ENCODE data around the gene PSME3.
A peak's percentile ranks its signal among the peaks of the same experiment; 100 is the strongest.

Gene PSME3

GRCh38 chr17:42832934-42833766 is at the start of gene PSME3:
PSME3 (plus strand) TSS chr17:42833397; CDS start chr17:42833632, 235 bp downstream.
- Histone ChIP-seq H3K27me3 (ENCODE audit: control insufficient read depth, insufficient read depth, low read length) (no peaks in the 10 kb centered on the region), H3K4me3 (ENCODE audit: low read depth, low read length) (peak within 1 kb of the TSS; percentile 73), H3K36me3 (ENCODE audit: control insufficient read depth, insufficient read depth, low read length) (no peaks in the 10 kb centered on the region), H2AFZ (peak within 1 kb of the TSS; percentile 96), H3K9ac (peak within 1 kb of the TSS; percentile 40), H3K27ac (peak within 1 kb of the TSS; percentile 71), H3K79me2 (peaks cover 8% of the 10 kb centered on the region), H3K9me3 (ENCODE audit: control insufficient read depth, low read length) (no peaks in the 10 kb centered on the region), H3K4me2 (ENCODE audit: low read length) (peak within 1 kb of the TSS; percentile 74), H3K4me1 (peaks cover 4% of the 10 kb centered on the region)
- TF ChIP-seq CTCF (IDR thresholded peaks at IDR 0.05): no peak

- Histone ChIP-seq H3K9ac (no peak overlapping the region), H3K27ac (no peak overlapping the region), H3K79me2 (no peaks in the 10 kb centered on the region), H3K4me2 (ENCODE audit: low read length) (no peak overlapping the region), H3K27me3 (ENCODE audit: control insufficient read depth, insufficient read depth, low read length) (peaks cover 7% of the 10 kb centered on the region), H2AFZ (no peak overlapping the region), H3K4me1 (no peaks in the 10 kb centered on the region), H3K4me3 (ENCODE audit: low read depth, low read length) (no peak overlapping the region), H3K9me3 (ENCODE audit: control insufficient read depth, low read length) (no peaks in the 10 kb centered on the region), H3K36me3 (ENCODE audit: control insufficient read depth, insufficient read depth, low read length) (no peaks in the 10 kb centered on the region)
- TF ChIP-seq CTCF (IDR thresholded peaks at IDR 0.05): no peak
These were observed 49.4 kb upstream of the PSME3 start for GRCh38 chr17:42783791-42784138.

- Histone ChIP-seq H3K27ac (no peak overlapping the region), H3K9ac (no peak overlapping the region), H3K27me3 (ENCODE audit: control insufficient read depth, insufficient read depth, low read length) (peaks cover 7% of the 10 kb centered on the region), H3K79me2 (no peaks in the 10 kb centered on the region), H3K36me3 (ENCODE audit: control insufficient read depth, insufficient read depth, low read length) (no peaks in the 10 kb centered on the region), H3K4me3 (ENCODE audit: low read depth, low read length) (no peak overlapping the region), H2AFZ (peak overlapping the region; percentile 5), H3K4me2 (ENCODE audit: low read length) (no peak overlapping the region), H3K4me1 (no peaks in the 10 kb centered on the region), H3K9me3 (ENCODE audit: control insufficient read depth, low read length) (no peaks in the 10 kb centered on the region)
- no peak for TF ChIP-seq CTCF (IDR thresholded peaks at IDR 0.05)
These were observed 48.8 kb upstream of the PSME3 start for GRCh38 chr17:42784409-42784808.

GRCh38 chr17:42784811-42785592 is 48.2 kb upstream of the PSME3 start:
- H3K4me1 ChIP-seq: no peaks in the 10 kb centered on the region
- H3K9me3 ChIP-seq (ENCODE audit: control insufficient read depth, low read length): no peaks in the 10 kb centered on the region
- no peak overlapping the region for H3K27ac ChIP-seq
- no peaks in the 10 kb centered on the region for H3K79me2 ChIP-seq
- no peak overlapping the region for H3K4me2 ChIP-seq (ENCODE audit: low read length)
- no peaks in the 10 kb centered on the region for H3K36me3 ChIP-seq (ENCODE audit: control insufficient read depth, insufficient read depth, low read length)
- peaks cover 7% of the 10 kb centered on the region for H3K27me3 ChIP-seq (ENCODE audit: control insufficient read depth, insufficient read depth, low read length)
- no peak overlapping the region for H3K9ac ChIP-seq
- H3K4me3 ChIP-seq (ENCODE audit: low read depth, low read length): no peak overlapping the region
- peak overlapping the region; percentile 40 for H2AFZ ChIP-seq
- TF ChIP-seq CTCF (IDR thresholded peaks at IDR 0.05): no peak

All from parathyroid adenoma (tissue), 2 donors.